Nephron (organoid): ENCODE data around the gene KCNQ4.

Experiments
- H3K27ac Mint-ChIP-seq, 3 experiments: 2 replicates each; pipeline ENCODE4 v1.8.0; 2020; ENCODE audit warnings: mixed read lengths in 3 of 3, mild to moderate bottlenecking in 2 of 3, moderate library complexity in 1 of 3
- H3K27me3 Mint-ChIP-seq: 2 replicates; pipeline ENCODE4 v1.8.0; 2021; ENCODE audit warnings: low read depth, mild to moderate bottlenecking, moderate library complexity, mixed read lengths
- H3K36me3 Mint-ChIP-seq: 2 replicates; pipeline ENCODE4 v1.8.0; 2020; ENCODE audit warnings: low read depth, mixed read lengths
- H3K4me1 Mint-ChIP-seq: 2 replicates; pipeline ENCODE4 v1.8.0; 2020; ENCODE audit warnings: mixed read lengths
- H3K4me3 Mint-ChIP-seq, 3 experiments: 2 replicates each; pipeline ENCODE4 v1.8.0; 2020; ENCODE audit warnings: mild to moderate bottlenecking in 3 of 3, mixed read lengths in 3 of 3, moderate library complexity in 2 of 3
- H3K9me3 Mint-ChIP-seq: 2 replicates; pipeline ENCODE4 v1.8.0; 2020; ENCODE audit warnings: mixed read lengths
- CTCF ChIP-seq, 3 experiments: fragments of 200-600 bp; sonication (generic); IDR thresholded peaks; one replicate each; pipeline ENCODE4 v1.5.0; 2021; ENCODE audit warnings: antibody characterized with exemption in 3 of 3; ENCODE audit not compliant: unreplicated experiment in 3 of 3

The KCNQ4 gene

GRCh38 chr1:40788561-40789341 is 5.2 kb downstream of the KCNQ4 start:
- TF ChIP-seq CTCF (IDR thresholded peaks at IDR 0.05; ENCODE audit: unreplicated experiment in 3 of 3) = no peak
- no peak overlapping the region for H3K4me3 Mint-ChIP-seq
- H3K4me1 Mint-ChIP-seq = peaks cover 21% of the 10 kb centered on the region
- H3K27me3 Mint-ChIP-seq = peaks cover 18% of the 10 kb centered on the region
- H3K27ac Mint-ChIP-seq = peak overlapping the region in 1 of 3 experiments; percentile 50
- H3K9me3 Mint-ChIP-seq = no peaks in the 10 kb centered on the region
- H3K36me3 Mint-ChIP-seq = no peaks in the 10 kb centered on the region

GRCh38 chr1:40789342-40789598 is 5.7 kb downstream of the KCNQ4 start:
- Mint-ChIP-seq H3K27me3 (peaks cover 18% of the 10 kb centered on the region), H3K9me3 (no peaks in the 10 kb centered on the region), H3K4me3 (no peak overlapping the region), H3K27ac (peak overlapping the region in 2 of 3 experiments; percentile 8 to 52), H3K36me3 (no peaks in the 10 kb centered on the region), H3K4me1 (peaks cover 21% of the 10 kb centered on the region)
- TF ChIP-seq CTCF (IDR thresholded peaks at IDR 0.05; ENCODE audit: unreplicated experiment in 3 of 3) = no peak

GRCh38 chr1:40789661-40790430 is 6.3 kb downstream of the KCNQ4 start:
- TF ChIP-seq CTCF (IDR thresholded peaks at IDR 0.05; ENCODE audit: unreplicated experiment in 3 of 3) = no peak
- Mint-ChIP-seq H3K4me1 (peaks cover 21% of the 10 kb centered on the region), H3K27ac (peak overlapping the region; percentile 17 to 52 (median 22)), H3K4me3 (no peak overlapping the region), H3K9me3 (no peaks in the 10 kb centered on the region), H3K36me3 (no peaks in the 10 kb centered on the region), H3K27me3 (peaks cover 18% of the 10 kb centered on the region)

GRCh38 chr1:40792036-40792435 is 8.4 kb downstream of the KCNQ4 start:
- H3K9me3 Mint-ChIP-seq = no peaks in the 10 kb centered on the region
- no peaks in the 10 kb centered on the region for H3K36me3 Mint-ChIP-seq
- peak overlapping the region in 1 of 3 experiments; percentile 19 for H3K27ac Mint-ChIP-seq
- no peak overlapping the region for H3K4me3 Mint-ChIP-seq
- TF ChIP-seq CTCF (IDR thresholded peaks at IDR 0.05; ENCODE audit: unreplicated experiment in 3 of 3) = no peak
- H3K4me1 Mint-ChIP-seq = peaks cover 28% of the 10 kb centered on the region
- H3K27me3 Mint-ChIP-seq = peaks cover 18% of the 10 kb centered on the region

GRCh38 chr1:40793617-40794016 is 10.0 kb downstream of the KCNQ4 start:
- no peak overlapping the region for H3K4me3 Mint-ChIP-seq
- peaks cover 34% of the 10 kb centered on the region for H3K4me1 Mint-ChIP-seq
- no peaks in the 10 kb centered on the region for H3K9me3 Mint-ChIP-seq
- peak overlapping the region in 1 of 3 experiments; percentile 18 for H3K27ac Mint-ChIP-seq
- H3K27me3 Mint-ChIP-seq = peaks cover 15% of the 10 kb centered on the region
- H3K36me3 Mint-ChIP-seq = no peaks in the 10 kb centered on the region
- no peak for TF ChIP-seq CTCF (IDR thresholded peaks at IDR 0.05; ENCODE audit: unreplicated experiment in 3 of 3)
